GM19023 (cell line): Measurements from ENCODE around the gene GPC3.
"Not testable (repeated sequence)": the region's sequence is repeated elsewhere in the genome, so short reads cannot be mapped to it uniquely, and the experiment has no call there.

Experiments
- ATAC-seq: cut with Tn5 transposase; IDR thresholded peaks from one replicate; pipeline ENCODE4 v1.9.1; 2021; ENCODE audit warnings: mild to moderate bottlenecking, moderate library complexity; ENCODE audit not compliant: unreplicated experiment

Gene GPC3

DNA sequence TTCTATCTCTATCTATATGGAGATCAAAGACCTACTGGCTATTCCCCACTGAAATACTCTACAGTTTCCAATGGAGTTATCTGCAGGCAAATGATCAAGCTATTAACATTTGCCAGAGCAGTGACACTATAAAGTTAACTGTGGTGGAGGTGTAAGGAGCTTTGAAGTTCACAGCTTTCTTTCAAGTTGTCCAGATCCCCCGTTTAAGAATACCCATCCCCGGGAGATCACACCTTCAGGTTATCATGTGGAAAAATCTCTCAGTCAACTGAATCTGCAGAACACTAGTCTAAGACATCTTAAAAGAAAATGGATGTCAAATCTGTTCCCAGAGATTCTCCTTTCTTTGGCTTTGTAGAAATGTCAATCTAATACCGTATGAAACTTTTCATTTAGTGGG, 80.1 kb downstream of the GPC3 start:
- no peak for ATAC-seq

DNA sequence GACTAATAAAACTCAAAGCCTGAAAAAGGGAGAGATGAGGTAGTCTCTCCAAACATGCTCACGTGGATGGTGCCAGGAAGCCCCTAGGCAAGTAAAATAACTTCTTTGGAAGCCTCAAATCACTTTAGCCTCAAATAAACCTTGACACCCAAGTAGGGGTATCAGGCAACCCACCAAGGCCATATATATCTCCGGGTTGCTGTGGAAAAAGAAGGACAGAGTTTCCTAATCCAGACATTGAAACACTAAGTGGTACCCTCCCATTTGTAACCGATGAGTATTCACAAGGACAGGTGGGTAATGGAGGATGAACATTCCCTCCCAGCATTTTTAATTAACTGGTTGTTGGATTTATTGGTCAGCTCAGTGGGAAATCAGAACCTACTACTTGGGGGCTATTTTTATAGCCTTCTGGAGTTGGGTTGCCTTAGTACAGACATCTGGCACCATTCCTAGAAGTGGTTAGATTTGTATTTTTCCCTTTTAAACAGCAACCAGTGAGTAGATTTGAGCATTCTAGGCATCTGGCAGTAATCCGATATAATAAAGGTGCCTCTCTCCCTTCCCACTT, 87.7 kb downstream of the GPC3 start:
- ATAC-seq, result no peak

DNA sequence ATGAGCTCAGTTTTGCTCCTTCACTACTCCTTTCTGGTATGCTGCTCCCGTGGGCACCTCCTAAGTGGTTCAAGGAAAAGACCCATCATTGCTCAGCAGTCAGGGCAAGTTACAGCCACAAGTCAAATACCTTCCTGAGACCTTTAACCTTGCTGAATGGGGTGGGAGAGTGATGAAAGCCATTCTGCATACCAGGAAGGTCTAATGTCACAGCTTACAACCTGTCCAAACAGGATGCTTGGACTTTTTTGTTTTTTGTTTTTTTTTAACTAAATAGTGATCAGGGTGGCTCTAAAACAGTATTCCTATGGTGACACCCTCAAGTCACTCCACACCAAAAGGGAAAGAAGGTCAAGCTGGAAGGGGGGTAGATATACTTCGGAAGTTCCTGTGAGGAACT, 93.1 kb downstream of the GPC3 start:
- no peak for ATAC-seq

DNA sequence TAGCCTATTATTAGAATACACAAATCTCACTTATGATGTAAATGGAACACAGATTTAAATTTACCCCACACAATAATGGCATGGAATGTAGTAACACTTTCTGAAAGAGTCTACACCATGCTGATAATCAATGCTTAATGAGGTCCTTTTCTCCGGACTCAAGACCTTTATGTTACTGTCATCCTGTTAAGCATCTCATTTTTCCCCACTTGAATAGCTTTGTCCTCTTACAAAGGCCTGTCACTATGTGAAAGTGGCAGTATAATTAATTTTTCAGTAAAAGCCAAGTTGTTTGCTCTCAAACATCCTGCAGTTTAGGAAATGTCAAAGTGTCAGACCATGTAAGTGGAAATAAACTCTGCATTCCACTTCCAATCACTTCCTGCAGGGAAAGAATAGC, 96.4 kb downstream of the GPC3 start:
- ATAC-seq, result no peak

DNA sequence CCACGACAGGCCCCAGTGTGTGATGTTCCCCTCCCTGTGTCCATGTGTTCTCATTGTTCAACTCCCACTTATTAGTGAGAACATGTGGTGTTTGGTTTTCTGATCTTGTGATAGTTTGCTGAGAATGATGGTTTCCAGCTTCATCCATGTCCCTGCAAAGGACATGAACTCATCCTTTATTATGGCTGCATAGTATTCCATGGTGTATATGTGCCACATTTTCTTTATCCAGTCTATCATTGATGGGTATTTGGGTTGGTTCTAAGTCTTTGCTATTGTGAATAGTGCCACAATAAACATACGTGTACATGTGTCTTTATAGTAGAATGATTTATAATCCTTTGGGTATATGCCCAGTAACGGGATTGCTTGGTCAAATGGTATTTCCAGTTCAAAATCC, 97.3 kb downstream of the GPC3 start:
- not testable (repeated sequence) for ATAC-seq

DNA sequence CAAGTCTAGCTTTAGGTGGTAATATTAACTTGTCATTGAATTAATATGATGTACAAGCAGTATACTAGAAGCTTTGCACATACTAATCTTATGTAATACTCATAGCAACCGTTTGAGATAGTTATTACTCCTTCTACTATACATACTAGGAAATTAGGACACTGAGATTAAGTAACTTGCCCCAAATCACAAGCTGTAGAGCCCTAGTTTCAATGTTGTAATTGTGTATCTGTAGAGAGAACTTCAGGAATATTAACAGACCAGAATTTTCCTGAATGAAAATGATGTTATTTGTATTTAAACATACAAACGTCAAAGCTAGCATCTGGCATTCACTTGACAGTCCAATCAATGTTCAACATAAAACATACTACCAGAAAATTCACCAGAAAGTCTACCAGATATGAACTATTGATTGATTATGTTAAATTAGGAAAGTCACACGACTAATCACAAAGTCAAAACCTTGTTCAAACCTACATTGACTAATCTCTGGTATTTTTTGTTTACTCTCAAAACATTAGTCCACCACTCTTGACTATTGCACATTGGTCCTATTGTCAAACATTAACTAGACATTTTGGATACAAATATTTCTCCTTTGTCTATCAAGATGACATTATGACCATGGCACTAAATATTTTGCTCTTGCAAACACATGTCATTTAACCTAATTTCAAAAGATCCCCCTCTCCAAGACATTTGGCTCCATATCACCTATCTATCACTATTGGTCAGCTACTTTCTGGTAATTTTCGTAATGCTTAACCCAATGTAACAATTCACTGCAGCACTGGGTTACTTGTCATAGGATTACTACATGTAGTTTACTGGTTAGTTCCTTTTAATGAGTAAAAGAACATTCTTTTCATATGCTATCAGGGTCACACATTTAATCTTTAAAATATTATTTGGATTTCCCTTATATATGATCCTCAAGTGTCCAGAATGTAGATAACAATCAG, 100.7 kb downstream of the GPC3 start:
- no peak for ATAC-seq

DNA sequence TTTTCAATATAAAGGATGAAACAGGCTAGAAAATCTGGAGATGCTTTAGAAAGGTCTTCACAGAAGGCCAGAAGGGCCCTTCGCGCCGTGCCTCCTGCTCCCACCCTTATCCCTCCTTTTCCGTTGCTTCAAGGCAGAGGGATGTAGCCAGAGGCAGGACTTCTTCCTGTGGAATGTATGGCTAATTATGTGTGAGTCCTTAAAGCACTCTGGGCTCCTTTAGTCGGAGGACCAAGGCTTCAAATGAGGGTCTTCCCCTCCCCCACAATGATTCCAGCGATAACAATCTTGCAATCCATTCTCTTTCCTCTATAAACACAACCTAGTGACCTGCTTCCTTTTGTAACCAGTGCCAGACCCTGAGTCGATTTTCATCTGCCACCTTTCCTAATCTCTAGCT, 103.5 kb downstream of the GPC3 start:
- no peak for ATAC-seq

DNA sequence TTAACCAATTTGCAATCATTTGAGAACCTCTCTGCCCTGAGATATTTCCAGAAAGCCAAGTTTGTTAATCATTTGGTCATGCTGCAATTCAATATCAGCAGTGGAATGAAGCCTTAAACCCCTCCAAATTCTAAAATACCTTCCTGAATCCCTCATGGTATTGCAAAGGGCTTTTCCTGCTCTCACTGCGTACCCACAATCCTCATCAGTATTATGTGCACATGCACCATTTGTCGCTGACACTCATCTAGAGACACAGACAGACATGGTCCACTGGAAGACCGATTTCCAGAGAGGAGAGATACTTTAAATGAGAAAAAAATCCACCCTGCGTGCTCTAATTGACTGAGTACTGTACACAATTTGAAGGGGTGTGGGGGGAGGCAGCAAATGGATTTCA, 104.4 kb downstream of the GPC3 start:
- no peak for ATAC-seq

DNA sequence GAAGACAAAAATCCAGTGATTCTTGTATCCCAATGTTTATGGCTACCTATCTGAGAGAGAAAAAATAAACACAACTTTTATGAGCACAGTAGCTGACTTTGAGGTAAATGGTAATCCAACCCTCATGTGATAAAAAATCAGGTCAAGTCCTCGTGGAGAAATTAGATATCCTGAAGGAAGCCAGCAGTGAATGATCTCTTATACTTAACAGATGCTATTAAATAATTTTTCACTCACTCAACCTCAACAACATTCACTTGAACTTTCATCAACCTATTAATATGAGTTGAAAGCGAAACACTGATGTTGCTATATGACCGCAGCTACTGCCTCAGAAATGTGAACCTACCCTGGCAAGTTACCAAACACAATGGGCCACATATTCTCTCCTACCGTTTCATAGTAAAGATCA, 105.4 kb downstream of the GPC3 start:
- peak; percentile 55 for ATAC-seq

DNA sequence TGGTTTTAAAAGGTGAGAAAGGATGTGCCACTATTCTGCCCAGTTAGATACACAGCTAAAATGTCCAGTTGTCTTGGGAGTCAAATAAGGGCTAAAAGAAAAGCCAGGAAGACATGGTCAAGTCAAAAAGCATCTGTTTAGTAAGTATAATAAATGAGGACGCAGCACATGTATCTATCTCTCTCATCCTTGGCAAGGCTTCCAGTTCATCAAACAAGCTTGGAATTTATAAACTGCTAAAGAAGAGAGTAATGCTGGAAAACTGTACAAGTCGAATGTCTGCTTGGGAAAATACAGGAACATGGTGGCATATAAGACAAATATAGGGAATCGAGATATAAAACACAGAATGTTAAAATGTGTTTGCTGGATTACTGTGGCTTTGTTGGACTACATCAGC, 106.7 kb downstream of the GPC3 start:
- ATAC-seq, result no peak

DNA sequence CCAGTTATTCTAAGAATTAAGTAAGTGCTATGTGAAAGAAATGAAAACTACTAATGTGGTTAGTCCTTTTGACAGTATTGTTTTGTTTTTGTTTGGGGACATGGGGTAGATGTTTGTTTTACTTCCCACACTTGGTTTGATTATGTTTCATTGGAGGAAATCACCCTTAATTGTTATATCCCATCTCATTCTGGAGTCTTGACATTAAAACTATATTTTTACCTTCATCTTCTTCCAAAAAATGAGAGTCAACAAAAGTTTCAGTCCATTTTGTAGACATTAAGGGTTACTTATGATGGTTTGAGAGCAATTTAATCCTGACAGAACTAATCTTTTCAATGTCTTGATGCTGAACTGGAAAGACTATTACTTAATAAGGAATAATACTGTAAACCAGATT, 108.7 kb downstream of the GPC3 start:
- no peak for ATAC-seq

DNA sequence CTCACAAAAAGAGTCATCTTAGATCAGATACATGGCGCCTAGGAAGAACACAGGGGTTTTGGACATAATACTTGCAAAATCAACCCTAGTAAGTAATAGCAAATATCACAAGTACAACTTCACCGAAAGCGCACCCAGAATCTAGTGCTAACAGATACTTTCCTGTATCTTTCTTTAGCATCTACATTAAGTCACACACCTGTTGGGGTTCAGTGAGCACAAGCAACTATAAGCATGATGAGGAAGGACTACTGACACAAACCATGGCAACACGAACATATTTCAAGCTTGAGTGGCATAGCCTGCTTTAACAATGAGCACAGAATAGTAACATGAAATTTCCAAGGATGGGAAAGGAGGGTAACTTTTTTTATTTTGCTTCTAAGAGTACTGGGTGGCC, 116.1 kb downstream of the GPC3 start:
- no peak for ATAC-seq

DNA sequence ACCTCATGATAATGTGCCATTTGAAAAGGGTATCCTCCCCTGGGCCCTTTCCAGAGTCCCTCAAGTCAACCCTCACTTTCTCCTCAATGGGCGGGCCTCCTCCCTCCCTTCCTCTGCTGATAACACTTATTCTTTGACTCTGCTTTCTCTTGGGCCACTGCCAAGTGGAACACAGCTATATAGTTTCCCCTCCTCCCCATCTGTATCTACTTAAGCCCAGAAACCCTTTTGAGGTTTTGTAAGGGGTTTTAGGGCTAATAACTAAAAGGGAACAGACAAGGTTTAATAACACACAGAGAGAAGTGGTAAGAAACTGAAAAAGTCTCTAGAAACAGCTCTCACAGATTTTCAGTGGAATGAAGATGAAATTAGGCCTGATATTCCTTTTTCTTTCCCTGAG, 116.7 kb downstream of the GPC3 start:
- ATAC-seq, result no peak

DNA sequence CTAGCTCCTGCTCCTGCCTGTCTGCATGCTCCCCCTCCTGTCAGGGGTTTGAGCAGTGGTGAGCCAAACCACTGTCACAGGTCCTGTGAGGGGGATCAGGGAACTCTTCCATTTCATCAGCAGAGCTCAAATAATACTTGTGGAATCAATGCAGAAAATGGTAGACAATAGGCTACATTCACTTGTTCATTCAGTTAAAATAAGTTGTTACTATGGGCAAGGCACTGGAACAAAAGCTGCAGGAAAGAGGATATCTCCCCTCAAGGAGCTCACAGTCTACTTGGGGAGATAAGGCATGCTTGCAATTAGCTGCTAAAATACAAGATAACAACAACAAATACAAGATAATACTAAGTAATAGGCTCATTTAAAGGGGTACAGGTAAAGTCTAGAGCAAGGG, 117.1 kb downstream of the GPC3 start:
- ATAC-seq, result no peak

DNA sequence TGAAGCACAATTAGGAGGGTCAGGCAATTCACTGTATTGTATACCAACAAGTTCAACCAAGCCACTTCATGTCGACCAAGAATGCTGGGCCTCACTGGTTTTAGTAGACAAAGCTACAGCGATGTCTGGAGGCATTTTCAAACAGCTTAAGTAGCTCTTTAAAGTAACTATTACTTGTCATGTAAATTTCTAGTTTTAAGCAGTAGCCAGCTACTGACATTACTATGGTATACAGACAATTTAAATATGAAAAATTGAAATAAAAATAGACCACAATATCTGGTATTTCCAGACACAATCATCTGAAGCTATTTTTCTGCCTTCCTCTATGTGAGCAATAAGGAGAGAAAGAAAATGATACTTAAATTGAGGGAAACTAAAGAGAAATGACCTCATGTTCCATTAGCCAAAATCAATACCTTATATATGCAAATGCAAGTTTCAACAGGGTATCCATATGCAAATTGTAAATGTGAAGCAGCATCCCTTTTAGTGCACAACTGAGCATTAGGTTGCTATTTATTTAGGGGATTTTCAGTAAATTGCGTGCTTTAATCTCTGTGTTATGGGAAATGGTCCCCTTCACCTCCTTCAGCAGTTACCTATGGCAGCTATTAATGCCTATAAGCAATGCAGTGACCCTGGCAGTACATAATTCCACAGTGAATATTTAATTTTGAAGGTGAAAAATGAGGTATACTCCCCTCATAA, 119.5 kb downstream of the GPC3 start:
- ATAC-seq, result no peak

DNA sequence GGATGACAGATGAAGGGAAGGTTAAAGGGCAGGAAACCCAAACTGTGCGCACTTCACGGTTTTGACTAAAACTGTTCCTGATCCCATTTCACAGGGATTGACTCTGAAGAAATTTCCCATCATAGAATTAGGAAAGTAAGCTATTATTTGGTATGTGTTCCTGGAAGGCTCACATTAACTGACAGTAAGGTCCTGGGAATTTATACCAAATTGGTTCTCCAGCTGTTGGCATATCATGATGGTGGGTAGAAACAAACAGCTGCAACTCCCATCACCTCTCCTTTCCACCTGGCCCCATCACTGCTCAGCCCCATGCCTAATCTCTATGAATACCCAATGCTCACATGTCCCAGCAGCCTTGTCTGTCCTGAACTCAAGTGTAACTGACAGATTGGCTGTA, 121.2 kb downstream of the GPC3 start:
- no peak for ATAC-seq

DNA sequence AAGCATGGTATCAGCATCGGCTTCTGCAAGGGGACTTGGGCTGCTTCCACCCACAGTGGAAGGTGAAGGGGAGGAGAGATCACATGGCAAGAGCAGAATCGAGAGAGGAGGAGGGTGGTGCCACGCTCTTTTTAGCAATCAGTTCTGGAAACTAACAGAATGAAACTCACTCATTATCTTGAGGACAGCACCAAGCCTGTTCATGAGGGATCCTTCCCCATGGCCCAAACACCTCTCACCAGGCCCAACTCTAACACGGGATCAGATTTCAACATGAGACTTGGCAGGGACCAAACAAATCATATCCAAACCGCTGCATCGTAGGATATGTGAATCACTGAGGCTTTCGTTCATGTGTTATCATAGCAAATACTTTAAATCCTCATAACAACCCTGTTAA, 125.5 kb downstream of the GPC3 start:
- no peak for ATAC-seq

DNA sequence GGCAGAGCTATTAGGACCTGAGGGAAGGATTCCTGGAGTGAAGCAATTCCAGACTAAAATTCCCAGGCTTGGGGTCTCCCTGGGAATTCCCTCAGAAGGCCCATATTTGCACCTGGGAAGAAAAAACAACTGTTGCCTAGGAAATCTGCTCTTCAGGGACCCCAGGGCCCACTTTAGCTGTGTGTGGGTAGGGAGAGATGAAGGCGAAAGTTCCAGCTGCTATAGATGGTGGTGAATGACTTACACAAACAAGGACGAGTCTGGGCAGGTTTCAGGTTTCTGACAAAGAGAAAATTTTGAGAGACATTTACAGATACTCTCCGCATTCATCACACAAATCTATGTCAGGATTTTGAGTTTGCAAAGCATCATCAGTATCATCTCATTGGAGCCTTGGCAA, 126.1 kb downstream of the GPC3 start:
- no peak for ATAC-seq

DNA sequence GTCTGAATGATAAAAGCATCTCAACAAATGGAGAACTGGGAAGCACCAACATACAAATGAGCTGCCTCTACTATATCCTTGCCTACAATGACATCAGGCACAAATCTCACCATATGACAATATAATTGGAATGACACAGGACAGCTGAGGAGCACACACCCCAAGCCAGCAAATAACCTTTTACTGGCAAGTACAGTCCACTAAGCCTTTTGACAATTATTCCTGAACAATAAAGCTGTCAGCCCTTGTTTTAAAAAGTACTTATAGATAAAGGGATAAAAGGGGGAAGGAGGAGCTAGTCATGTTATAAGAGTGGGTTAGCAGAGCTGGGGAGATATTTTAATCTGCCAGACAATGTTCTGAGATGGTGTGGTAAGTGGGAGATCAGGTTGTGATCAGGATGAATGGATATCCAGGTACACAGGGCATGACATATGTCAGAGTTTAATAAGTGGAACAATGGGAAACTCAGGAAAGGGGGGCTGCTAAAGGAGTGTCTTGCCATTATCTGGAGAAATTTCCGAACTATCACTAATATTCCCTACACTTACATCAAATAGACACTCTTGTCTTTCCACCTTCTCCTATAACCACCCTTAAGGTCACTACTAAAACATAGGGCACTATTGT, 127.6 kb downstream of the GPC3 start:
- ATAC-seq, result no peak

DNA sequence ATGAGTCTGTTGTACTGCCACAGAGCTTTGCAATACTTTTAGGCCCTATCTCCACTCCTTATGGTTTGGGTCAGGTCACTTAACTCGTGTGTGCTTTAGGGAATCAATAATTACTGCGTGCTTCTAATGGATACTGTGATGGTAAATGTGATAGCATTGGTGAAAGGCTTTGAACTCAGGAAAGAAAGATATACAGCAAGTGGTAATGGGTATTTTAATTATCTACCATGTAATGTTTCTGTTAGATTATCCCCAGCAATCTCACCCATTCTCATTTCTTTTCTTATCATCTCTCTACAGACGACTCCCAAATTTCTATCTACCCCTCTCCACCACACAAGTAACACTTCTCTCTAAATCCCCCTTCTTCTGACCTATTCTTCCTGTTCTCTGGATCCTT, 128.6 kb downstream of the GPC3 start:
- no peak for ATAC-seq

DNA sequence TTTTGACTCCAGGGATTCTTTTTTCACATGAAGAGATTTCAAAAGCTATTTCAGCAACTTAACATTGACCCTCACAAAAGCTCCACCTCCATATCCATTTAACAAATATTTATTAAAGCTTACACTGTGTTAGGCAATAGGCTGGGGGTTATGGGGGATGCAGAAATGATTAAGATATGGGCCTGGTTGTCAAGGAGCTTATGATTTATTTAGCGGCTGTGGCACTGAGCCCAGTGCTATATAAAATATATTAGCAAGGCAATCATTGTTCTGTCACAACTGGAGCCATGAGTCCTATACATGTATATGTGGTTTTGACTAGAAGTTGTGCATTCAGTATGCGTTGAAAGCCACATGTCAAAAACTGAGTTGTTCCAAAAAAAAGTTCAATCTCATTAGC, 131.1 kb downstream of the GPC3 start:
- no peak for ATAC-seq
